ENCODE measurements around the gene NAV2. TPM values are rescaled to one million over a fixed set of nuclear protein-coding genes. Genes with fewer than 3 reads are reported as not detected.

The NAV2 gene
- total and polyA plus RNA-seq, 2 experiments from 2014 or later, result 26.0 to 45.0 TPM

GRCh38 chr11:19868281-19868821, 155.7 kb downstream of the NAV2 start (continued):
- no peak for TF ChIP-seq CTCF (conservative IDR thresholded peaks at IDR 0.05; ENCODE audit: low read depth in 2 of 2)
- TF ChIP-seq POLR2AphosphoS5 (IDR thresholded peaks at IDR 0.05; ENCODE audit: low read depth), result no peak
- TF ChIP-seq ZNF114 (CRISPR knock-in tag; IDR thresholded peaks at IDR 0.05), result no peak
- no peak for TF ChIP-seq NANOG (IDR thresholded peaks at IDR 0.05; ENCODE audit: borderline replicate concordance)
- no peak for TF ChIP-seq STAT1 (IDR thresholded peaks at IDR 0.05; ENCODE audit: unreplicated experiment)
- no peak for TF ChIP-seq REST (IDR thresholded peaks at IDR 0.05; ENCODE audit: unreplicated experiment)
- TF ChIP-seq CREB1 (CRISPR knock-in tag; IDR thresholded peaks at IDR 0.05; ENCODE audit: low read depth), result no peak
- TF ChIP-seq EZH2 (IDR thresholded peaks at IDR 0.05; ENCODE audit: low read depth, unreplicated experiment), result no peak

DNA sequence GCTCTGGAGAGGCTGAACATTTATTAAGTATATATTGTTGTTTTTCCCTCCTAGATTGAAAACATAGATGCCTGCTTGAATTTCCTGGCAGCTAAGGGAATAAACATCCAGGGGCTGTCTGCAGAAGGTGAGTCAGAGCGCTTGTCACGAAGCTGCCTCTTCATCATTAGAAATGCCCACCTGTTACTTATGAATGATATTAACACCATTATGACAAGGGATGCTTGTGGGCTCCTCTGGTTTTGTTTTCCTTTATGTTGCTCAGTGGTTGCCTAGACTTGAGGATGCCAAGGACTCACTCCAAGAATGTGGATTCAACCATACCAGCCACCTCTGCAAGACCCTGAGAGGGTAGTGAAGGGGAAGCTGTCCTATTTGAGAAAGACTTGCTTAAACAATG, 156.2 kb downstream of the NAV2 start:
- H3K36me3 ChIP-seq (ENCODE audit: insufficient read depth), result no peaks in the 10 kb centered on the region
- Mint-ChIP-seq H3K27me3 (ENCODE audit: insufficient read depth, low read depth, poor library complexity) (peaks cover 7% of the 10 kb centered on the region), H3K27ac (no peak overlapping the region), H3K4me1 (peaks cover 89% of the 10 kb centered on the region), H3K36me3 (ENCODE audit: low read depth) (peaks cover 25% of the 10 kb centered on the region), H3K9me3 (no peaks in the 10 kb centered on the region), H3K4me3 (no peak overlapping the region)
- no peak overlapping the region for H3K4me3 ChIP-seq
- TF ChIP-seq, protein P1, sequence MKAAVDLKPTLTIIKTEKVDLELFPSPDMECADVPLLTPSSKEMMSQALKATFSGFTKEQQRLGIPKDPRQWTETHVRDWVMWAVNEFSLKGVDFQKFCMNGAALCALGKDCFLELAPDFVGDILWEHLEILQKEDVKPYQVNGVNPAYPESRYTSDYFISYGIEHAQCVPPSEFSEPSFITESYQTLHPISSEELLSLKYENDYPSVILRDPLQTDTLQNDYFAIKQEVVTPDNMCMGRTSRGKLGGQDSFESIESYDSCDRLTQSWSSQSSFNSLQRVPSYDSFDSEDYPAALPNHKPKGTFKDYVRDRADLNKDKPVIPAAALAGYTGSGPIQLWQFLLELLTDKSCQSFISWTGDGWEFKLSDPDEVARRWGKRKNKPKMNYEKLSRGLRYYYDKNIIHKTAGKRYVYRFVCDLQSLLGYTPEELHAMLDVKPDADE (IDR thresholded peaks at IDR 0.05), result no peak
- no peak for TF ChIP-seq ZNF114 (CRISPR knock-in tag; IDR thresholded peaks at IDR 0.05)
- no peak for TF ChIP-seq STAT1 (IDR thresholded peaks at IDR 0.05; ENCODE audit: unreplicated experiment)
- no peak for TF ChIP-seq REST (IDR thresholded peaks at IDR 0.05; ENCODE audit: unreplicated experiment)
- no peak for TF ChIP-seq POLR2AphosphoS5 (IDR thresholded peaks at IDR 0.05; ENCODE audit: low read depth)
- H3K9me2 ChIP-seq (ENCODE audit: insufficient read depth), result peaks cover 8% of the 10 kb centered on the region
- no peak overlapping the region; the same call in 1 of the 2 replicates for H3K4me2 ChIP-seq
- peak overlapping the region; percentile 28; the same call in 1 of the 2 replicates for H3K27ac ChIP-seq (ENCODE audit: low read depth)
- H3K27me3 ChIP-seq (ENCODE audit: insufficient read depth), result no peaks in the 10 kb centered on the region
- no peak for ATAC-seq
- no peak overlapping the region for H2AFZ ChIP-seq
- peaks cover 33% of the 10 kb centered on the region for H3K79me2 ChIP-seq (replicated peaks; ENCODE audit: insufficient read depth)
- peaks cover 7% of the 10 kb centered on the region for H3F3A ChIP-seq (replicated peaks; ENCODE audit: low read depth)
- peaks cover 71% of the 10 kb centered on the region for H3K4me1 ChIP-seq (ENCODE audit: insufficient read depth)
- DNase-seq (ENCODE audit: low spot score), result no peak
- H4K20me1 ChIP-seq (replicated peaks; ENCODE audit: insufficient read depth), result 0 out of 2 replicates have a peak, but pooled peaks cover 5% of the 10 kb centered on the region

Measured in GM23338 (cell line).